ENCODE measurements around the gene PDK1.

Gene PDK1

GRCh38 chr2:172600557-172601008, 44.7 kb downstream of the PDK1 start:
- DNase-seq, result no peak

DNA sequence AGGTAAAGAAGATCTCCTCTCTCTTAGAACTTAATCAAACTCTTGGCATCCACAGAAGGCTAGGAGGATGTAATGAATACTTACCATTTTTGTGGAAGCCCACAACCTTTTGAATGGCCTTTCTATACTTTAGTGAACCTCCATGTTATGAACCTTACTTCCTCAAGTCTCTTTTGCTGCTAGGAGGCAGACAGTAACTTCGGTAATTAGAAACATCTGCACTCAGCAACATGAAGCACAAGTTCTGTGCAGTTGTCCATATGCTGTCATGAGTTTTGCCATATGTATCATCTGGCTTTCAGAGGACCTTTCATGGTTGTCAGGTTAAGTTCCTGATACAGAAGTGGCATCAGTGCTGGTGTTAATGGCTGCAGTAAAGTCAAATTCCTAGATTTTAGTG, 50.4 kb downstream of the PDK1 start:
- no peak for DNase-seq

DNA sequence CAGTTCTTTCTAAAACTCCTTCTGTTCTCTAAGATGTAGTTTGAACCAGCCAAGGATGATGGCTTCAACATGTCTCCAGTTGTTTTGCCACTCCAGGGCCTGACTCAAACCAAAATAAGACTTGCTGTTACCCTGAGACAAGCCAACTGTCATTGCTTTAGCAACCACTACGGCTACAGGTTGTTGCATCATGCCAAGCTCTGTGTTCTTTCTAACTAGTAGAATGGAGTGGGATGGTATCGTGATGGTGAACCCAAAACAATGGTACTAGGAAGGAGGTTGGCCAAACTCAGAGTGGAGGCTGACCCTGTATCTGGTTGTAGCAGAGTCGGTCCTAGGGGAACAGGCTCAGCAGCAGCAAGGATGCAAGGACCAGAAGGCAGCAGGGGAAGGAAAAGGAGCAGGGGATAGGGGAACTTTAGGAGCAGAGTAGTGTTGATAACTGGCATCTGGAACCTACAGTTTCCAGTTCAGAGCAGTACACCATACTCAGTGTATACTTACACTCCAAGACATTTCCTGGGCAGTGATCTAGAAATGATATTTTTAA, 51.6 kb downstream of the PDK1 start:
- DNase-seq, result no peak

GRCh38 chr2:172609488-172609887, 53.6 kb downstream of the PDK1 start:
- DNase-seq, result no peak

- no peak for DNase-seq
Observed at GRCh38 chr2:172612051-172612450, 56.2 kb downstream of the PDK1 start.

- DNase-seq, result no peak
Observed at GRCh38 chr2:172613040-172613439, 57.1 kb downstream of the PDK1 start.

DNA sequence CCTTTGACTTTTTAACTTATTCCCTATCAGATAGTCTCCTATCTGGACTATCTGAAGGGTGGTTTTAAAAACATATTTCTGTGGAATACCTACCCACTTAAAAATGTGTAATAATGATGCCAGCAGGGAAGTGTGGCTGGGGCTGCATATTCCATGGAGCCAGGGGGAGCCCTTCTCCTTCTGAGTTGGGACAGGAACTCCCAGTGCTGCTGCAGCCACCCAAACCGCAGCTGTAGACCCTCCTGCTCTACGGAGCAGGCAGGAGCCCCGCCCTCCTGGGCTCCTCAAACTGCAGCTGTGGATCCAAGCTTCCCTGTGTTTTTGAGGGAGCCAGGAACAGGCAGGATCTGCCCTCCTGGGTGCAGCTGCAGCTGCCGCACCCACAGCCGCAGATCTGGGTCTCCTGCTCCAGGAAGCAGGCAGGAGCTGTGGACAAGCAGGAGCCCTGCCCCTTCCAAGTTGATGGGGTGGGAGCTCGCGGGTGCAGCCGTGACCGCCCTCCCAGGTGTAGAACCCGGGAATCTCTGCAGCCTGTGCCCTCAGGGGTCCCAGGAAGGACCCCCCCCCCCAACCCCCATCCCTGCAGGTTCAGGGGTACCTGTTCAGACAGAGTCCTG, 57.8 kb downstream of the PDK1 start:
- DNase-seq, result no peak

DNA sequence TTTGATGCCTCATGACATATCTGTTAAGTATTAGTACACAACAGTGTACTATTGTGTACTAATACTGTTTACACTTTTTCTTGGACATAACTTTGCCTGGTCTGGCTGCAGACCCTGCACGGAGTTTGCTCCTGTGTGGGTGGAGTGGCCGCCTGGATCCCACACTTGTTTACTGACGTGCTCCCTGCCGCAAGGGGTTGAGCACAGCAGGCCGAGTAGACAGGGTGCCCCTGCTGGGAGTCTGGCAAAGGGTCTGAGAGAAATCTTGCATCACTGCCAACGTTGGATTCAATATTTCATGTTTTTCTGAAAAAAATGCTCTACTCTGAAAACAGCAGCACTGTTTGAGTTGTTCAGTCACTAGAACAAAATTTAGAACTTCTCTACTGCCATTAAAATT, 59.0 kb downstream of the PDK1 start:
- DNase-seq, result no peak

DNA sequence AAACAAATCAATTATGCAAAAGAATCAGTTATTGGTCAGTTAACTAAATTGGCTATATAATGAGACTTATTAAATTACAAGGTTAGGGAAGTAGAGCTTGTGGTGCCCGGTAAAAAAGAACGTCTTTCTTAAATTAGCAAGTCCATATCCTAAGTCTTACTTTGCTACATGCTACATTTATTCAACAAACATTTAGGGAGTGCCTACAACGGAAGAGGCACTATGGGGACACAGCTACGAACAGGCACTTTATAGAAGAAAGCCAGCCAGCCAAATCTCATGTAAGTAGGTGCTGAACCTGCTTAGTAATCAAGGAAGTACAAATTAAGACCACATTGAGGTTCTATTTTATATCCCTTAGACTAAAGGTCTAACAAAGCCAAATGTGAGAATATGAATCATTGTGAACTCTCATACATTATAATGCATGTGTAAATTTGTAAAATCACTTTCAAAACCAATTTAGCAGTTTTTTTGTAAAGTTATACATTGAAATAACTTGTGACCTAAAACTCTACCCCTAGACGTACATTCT, 59.9 kb downstream of the PDK1 start:
- no peak for DNase-seq

- DNase-seq, result no peak
Observed at GRCh38 chr2:172617115-172617514, 61.2 kb downstream of the PDK1 start.

DNA sequence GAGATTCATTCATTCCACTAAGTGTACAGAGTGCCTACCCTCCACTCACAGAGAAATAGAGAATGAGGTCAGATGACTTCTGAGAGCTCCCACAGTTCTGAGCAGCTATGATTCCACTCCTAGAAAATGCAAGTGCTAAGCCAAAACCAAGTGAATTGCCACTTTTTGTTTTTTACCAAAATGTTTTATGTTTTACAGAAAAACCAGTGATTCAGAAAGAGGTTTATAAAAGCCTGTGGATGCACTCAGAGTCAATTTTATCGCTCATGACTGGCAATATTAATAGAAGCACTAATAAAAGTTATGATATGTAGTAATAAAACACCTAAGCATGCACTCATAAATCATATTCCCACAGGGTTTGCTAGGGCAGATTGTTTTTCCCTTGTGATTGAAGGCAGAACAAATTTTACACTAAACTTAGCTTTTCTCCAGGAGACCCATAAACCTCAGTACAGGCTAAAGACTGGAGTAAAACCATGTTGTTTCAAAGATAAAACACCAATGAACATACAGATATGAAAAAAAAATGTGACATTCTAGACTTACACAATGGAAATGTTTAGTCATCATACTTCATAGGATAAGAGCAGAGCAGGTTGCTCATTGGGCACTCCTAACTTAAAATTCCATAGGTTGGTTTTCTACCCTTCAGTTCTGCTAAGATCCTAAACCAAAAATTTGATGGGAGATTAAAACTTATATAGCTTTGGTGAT, 67.5 kb downstream of the PDK1 start:
- no peak for DNase-seq

GRCh38 chr2:172624996-172625395, 69.1 kb downstream of the PDK1 start:
- no peak for DNase-seq

- DNase-seq, result no peak
Observed at GRCh38 chr2:172627181-172627580, 71.3 kb downstream of the PDK1 start.

DNA sequence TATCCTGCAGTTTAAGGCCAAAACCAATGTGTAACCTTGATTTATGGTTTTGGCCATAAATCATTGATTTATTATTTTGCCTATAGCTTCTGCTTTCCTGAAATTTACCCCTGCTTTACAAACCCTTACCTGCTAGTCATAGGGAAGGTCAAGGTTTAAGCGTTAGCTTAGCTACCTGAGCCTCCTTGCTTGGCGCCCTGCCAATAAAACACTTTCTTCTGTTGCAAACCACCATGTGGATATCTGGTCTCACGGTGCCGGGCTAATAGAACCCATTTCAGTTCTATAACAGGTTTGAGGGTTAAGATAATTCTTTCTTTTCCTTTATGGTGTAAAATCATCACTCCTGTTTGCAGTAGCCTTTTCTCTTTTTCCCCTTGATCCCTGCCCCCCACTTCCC, 72.2 kb downstream of the PDK1 start:
- no peak for DNase-seq

DNA sequence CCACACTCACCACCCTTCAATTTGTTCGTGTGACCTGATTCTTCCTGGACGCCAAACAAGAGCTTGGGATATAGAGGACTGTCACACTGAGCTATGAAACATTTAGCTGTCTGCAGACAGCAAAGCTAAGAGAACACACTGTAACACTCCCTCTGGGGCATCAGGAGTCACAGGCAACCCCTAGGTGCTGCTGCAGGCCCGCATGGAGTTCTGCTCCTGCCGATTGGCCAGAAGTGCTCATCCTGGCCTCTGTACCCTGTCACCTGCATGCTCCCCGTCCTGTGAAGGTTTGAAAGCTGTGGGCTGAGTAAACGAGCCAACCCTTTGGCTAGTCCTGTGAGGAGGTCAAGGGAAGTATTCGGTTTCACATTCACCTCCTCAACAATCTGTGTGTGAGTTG, 73.7 kb downstream of the PDK1 start:
- no peak for DNase-seq

GRCh38 chr2:172630181-172630580, 74.3 kb downstream of the PDK1 start:
- no peak for DNase-seq

- DNase-seq, result no peak
Observed at GRCh38 chr2:172634477-172634876, 78.6 kb downstream of the PDK1 start.

DNA sequence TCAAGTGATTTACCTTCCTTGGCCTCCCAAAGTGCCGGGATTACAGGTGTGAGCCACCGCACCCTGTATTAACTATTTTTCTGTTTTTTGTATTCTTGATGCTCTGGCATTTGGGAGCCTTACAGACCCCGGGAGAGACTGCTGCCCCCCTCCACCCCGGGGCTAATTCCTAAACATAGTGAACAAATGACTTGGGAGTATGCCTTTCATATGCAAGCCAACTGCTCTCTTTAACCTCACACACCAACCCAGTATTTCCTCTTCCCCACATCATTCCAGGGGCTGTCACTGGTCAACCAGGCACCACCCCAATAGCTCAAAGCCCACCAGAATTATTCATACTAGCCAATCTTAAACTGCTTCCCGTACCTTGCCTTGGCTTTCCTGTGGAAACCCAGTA, 79.7 kb downstream of the PDK1 start:
- DNase-seq, result no peak

- no peak for DNase-seq
Observed at GRCh38 chr2:172639256-172639655, 83.4 kb downstream of the PDK1 start.

DNA sequence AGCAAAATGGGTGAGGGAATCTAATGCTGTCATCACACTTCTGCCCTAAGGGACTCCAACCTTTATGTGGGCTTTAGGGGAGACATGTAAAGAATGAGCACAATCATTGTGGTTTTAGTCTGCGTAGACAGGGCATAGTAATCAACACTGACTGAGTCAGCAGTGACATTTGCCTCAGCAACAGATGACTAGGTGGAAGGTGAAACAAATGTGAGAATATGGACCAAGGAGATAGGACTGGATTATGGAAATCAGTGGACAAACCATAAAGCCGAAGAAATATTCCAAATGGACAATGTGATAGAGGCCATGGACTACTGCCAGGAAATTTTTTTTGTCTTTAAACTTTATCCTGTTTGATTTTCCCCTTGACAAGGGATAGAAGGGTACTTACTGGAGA, 83.9 kb downstream of the PDK1 start:
- DNase-seq, result no peak

- DNase-seq, result no peak
Observed at GRCh38 chr2:172640389-172640788, 84.5 kb downstream of the PDK1 start.

DNA sequence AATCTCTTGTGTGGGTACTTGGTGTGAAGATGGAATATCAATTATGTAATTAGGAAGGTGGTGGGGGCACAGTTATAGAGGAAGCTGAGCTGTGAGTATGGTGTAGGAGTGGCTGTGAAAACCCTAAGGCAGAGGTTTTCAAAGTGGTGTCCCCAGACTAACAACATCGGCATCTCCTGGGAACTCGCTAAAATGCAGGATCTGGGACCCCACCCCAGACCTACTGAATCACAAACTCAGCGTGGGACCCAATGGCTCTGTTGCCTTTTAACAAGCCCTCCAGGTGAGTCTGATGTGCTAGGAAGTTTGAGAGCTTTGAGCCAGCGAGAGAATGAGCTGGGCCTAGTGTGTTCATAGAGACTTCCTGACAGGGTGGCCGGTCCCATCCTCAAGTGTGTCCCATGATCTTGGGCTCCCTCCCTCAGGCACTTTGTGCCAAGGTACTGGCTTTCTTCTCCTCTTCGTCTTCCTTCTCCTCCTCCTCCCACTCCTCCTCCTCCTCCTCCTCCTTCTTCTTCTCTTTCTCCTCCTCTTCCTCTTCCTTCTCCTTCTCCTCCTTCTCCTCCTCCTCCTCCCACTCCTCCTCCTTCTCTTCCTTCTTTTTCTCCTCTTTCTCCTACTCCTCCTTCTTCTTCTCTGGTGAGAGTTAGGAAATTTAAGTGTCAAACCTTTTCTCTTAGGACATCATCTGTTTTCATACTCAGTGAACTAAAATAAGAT, 86.6 kb downstream of the PDK1 start:
- no peak for DNase-seq

- DNase-seq, result no peak
Observed at GRCh38 chr2:172643142-172643541, 87.3 kb downstream of the PDK1 start.

- DNase-seq, result no peak
Observed at GRCh38 chr2:172647439-172647838, 91.5 kb downstream of the PDK1 start.

Data from stimulated activated CD4-positive, alpha-beta T cell treated with anti-CD3 and anti-CD28 coated beads, Interleukin-4, amount 100 ng/mL, for 1 hour (primary cell).